K562 (cell line): ENCODE data around the gene OSGEPL1. TPM values are rescaled to one million over a fixed set of nuclear protein-coding genes. Genes with fewer than 3 reads are reported as not detected.

ENCODE experiments used
- CC2D1A ChIP-seq: fragments of 450-650 bp; IDR thresholded peaks from 2 replicates; pipeline ENCODE4 v1.6.1; 2017; ENCODE audit warnings: mild to moderate bottlenecking
- CHD2 ChIP-seq: IDR thresholded peaks from 2 replicates; pipeline ENCODE4 v1.6.1; 2011; ENCODE audit warnings: low read depth, low read length
- CXXC5 ChIP-seq: fragments of 250-450 bp; sonication (Bioruptor Pico); IDR thresholded peaks from 2 replicates; pipeline ENCODE4 v1.8.0; 2022; ENCODE audit warnings: inconsistent platforms, mild to moderate bottlenecking, moderate library complexity
- E2F3 ChIP-seq: fragments of 250-450 bp; sonication (Bioruptor Pico); IDR thresholded peaks from 2 replicates; pipeline ENCODE4 v1.4.0; 2020; ENCODE audit warnings: mild to moderate bottlenecking
- E2F6 ChIP-seq, 2 experiments: IDR thresholded peaks; 2 replicates each; pipeline ENCODE4 v1.6.1; 2011; ENCODE audit warnings: borderline replicate concordance in 1 of 2, control low read depth in 1 of 2, low read depth in 1 of 2, low read length in 1 of 2, mild to moderate bottlenecking in 1 of 2, mixed read lengths in 1 of 2, moderate library complexity in 1 of 2; ENCODE audit not compliant: insufficient read depth in 1 of 2, insufficient read length in 1 of 2, poor library complexity in 1 of 2, severe bottlenecking in 1 of 2; ENCODE audit errors: extremely low read depth in 1 of 2
- GABPB1 ChIP-seq: sonication (generic); formaldehyde crosslinking; IDR thresholded peaks from 2 replicates; pipeline ENCODE4 v1.8.0; 2022; ENCODE audit warnings: mild to moderate bottlenecking, missing genetic modification reagents
- GABPB2 ChIP-seq: fragments of 250-450 bp; sonication (Bioruptor Pico); conservative IDR thresholded peaks from 2 replicates; pipeline ENCODE4 v1.5.1; 2021; ENCODE audit warnings: mild to moderate bottlenecking
- HNRNPL ChIP-seq: fragments of 200-400 bp; formaldehyde crosslinking; IDR thresholded peaks from 2 replicates; pipeline ENCODE4 v1.6.1; 2017; ENCODE audit warnings: low read depth, mild to moderate bottlenecking, low read length
- KDM4B ChIP-seq, 2 experiments: fragments of 450-650 bp in 1 of 2; sonication (generic) in 1 of 2; IDR thresholded peaks; 2 replicates each; pipeline ENCODE4 v1.6.1; 2016 to 2017; ENCODE audit warnings: borderline replicate concordance in 2 of 2, antibody characterized with exemption in 1 of 2, low read depth in 1 of 2, mild to moderate bottlenecking in 1 of 2
- LARP7 ChIP-seq: fragments of 450-650 bp; IDR thresholded peaks from 2 replicates; pipeline ENCODE4 v1.6.1; 2016
- MEIS2 ChIP-seq: fragments of 450-650 bp; IDR thresholded peaks from 2 replicates; pipeline ENCODE4 v1.6.1; 2014; ENCODE audit warnings: mild to moderate bottlenecking; ENCODE audit not compliant: partially characterized antibody
- MTA3 ChIP-seq: fragments of 450-650 bp; formaldehyde crosslinking; IDR thresholded peaks from 2 replicates; pipeline ENCODE4 v1.6.1; 2017; ENCODE audit warnings: mild to moderate bottlenecking, borderline replicate concordance
- PPARD ChIP-seq: fragments of 250-450 bp; sonication (Bioruptor Pico); IDR thresholded peaks from 2 replicates; pipeline ENCODE4 v1.8.0; 2022; ENCODE audit warnings: inconsistent platforms, mild to moderate bottlenecking, moderate library complexity
- PURB ChIP-seq: sonication (generic); formaldehyde crosslinking; IDR thresholded peaks from 2 replicates; pipeline ENCODE4 v1.9.0; 2021; ENCODE audit warnings: low read depth, mild to moderate bottlenecking, missing genetic modification reagents
- RB1 ChIP-seq: fragments of 450-650 bp; IDR thresholded peaks from 2 replicates; pipeline ENCODE4 v1.6.1; 2017; ENCODE audit warnings: low read depth, mild to moderate bottlenecking
- RBM15 ChIP-seq: fragments of 200-400 bp; formaldehyde crosslinking; IDR thresholded peaks from 2 replicates; pipeline ENCODE4 v1.6.1; 2018; ENCODE audit warnings: mild to moderate bottlenecking, low read length, moderate library complexity; ENCODE audit not compliant: insufficient read depth
- RBM39 ChIP-seq: fragments of 200-400 bp; formaldehyde crosslinking; optimal IDR thresholded peaks from 2 replicates; pipeline ENCODE3; 2018; ENCODE audit warnings: low read depth, low read length
- SMARCE1 ChIP-seq: fragments of 450-650 bp; IDR thresholded peaks from 2 replicates; pipeline ENCODE4 v1.7.1; 2016; ENCODE audit warnings: mild to moderate bottlenecking
- TBP ChIP-seq: optimal IDR thresholded peaks from 2 replicates; pipeline ENCODE3; 2011; ENCODE audit warnings: low read depth, low read length, improper control_type of control experiment
- ZEB2 ChIP-seq: fragments of 450-650 bp; IDR thresholded peaks from 2 replicates; pipeline ENCODE4 v1.6.1; 2016
- ZKSCAN8 ChIP-seq: fragments of 200-800 bp; sonication (Bioruptor generic); IDR thresholded peaks from 2 replicates; pipeline ENCODE4 v1.6.1; 2016; ENCODE audit warnings: missing genetic modification characterization, missing compliant biosample characterization
- ZNF212 ChIP-seq: fragments of 450-650 bp; formaldehyde crosslinking; IDR thresholded peaks from 2 replicates; pipeline ENCODE4 v1.4.0; 2020; ENCODE audit warnings: mild to moderate bottlenecking
- ZNF3 ChIP-seq: fragments of 250-450 bp; sonication (Bioruptor Pico); IDR thresholded peaks from 2 replicates; pipeline ENCODE4 v1.5.0; 2021; ENCODE audit warnings: mild to moderate bottlenecking, moderate library complexity
- ZNF384 ChIP-seq: IDR thresholded peaks from 2 replicates; pipeline ENCODE4 v1.6.1; 2012; ENCODE audit warnings: low read depth, low read length, improper control_type of control experiment
- ZNF398 ChIP-seq: fragments of 250-450 bp; sonication (Bioruptor Pico); IDR thresholded peaks from 2 replicates; pipeline ENCODE4 v1.8.0; 2021; ENCODE audit warnings: moderate library complexity, mild to moderate bottlenecking, inconsistent platforms
- ZNF444 ChIP-seq: fragments of 250-450 bp; sonication (Bioruptor Pico); IDR thresholded peaks from 2 replicates; pipeline ENCODE4 v1.4.0; 2020; ENCODE audit warnings: mild to moderate bottlenecking, moderate library complexity
- ZNF57 ChIP-seq: fragments of 450-650 bp; formaldehyde crosslinking; IDR thresholded peaks from 2 replicates; pipeline ENCODE4 v1.4.0; 2020; ENCODE audit warnings: mild to moderate bottlenecking, moderate library complexity
- ZNF584 ChIP-seq: fragments of 200-800 bp; sonication (Bioruptor generic); IDR thresholded peaks from 2 replicates; pipeline ENCODE4 v1.6.1; 2016; ENCODE audit warnings: low read depth, mild to moderate bottlenecking, missing genetic modification characterization, missing compliant biosample characterization
- polyA plus RNA-seq, 8 experiments: library from polyadenylated mRNA; depleted of rRNA in 4 of 8; stranded (reverse) in 5 of 8; unstranded in 3 of 8; fragments of >200 nt; fragmentation: Nextera tagmentation in 2 of 8; fragmentation: Illumina TruSeq in 1 of 8; extraction: Ambion mirVana in 2 of 8; extraction: Trizol in 1 of 8; gene quantifications; 2 replicates each; pipeline versions ENCODE4 v1.2.1 to v1.2.3, GENCODE V29; 2011 to 2014; ENCODE audit warnings: inconsistent platforms in 1 of 8, missing spikeins in 1 of 8
- total RNA-seq, 7 experiments: library from RNA; depleted of rRNA in 6 of 7; stranded (reverse); fragments of >200 nt in 6 of 7; fragmentation: Illumina TruSeq in 2 of 7; extraction: Trizol in 2 of 7; gene quantifications; 2 replicates each; pipeline versions ENCODE4 v1.2.1 to v1.2.3, GENCODE V29; 2011 to 2021; ENCODE audit warnings: low replicate concordance in 1 of 7

OSGEPL1 gene
- total and polyA plus RNA-seq, 9 of the 15 experiments (the other 6 are each of a cell fraction or from before 2014, with no cell fraction given) = 2.5 to 10.8 (median 6.5) TPM

- TF ChIP-seq LARP7 (no peak), HNRNPL (no peak), ZNF444 (CRISPR knock-in tag) (no peak), RBM15 (no peak), CC2D1A (no peak), RBM39 (no peak), E2F3 (CRISPR knock-in tag) (no peak), ZEB2 (peak; percentile 84), PPARD (CRISPR knock-in tag) (no peak), RB1 (no peak), MTA3 (peak; percentile 79; the same call in 1 of the 2 replicates), MEIS2 (peak; percentile 29), GABPB2 (CRISPR knock-in tag) (no peak), TBP (peak; percentile 68), ZNF384 (peak; percentile 78), GABPB1 (CRISPR knock-in tag) (peak; percentile 96), ZNF212 (no peak), CXXC5 (CRISPR knock-in tag) (peak; percentile 64), PURB (CRISPR knock-in tag) (no peak), ZNF57 (CRISPR knock-in tag) (no peak), ZKSCAN8 (CRISPR knock-in tag) (no peak), E2F6 (IDR thresholded peaks at IDR 0.05; ENCODE audit: borderline replicate concordance in 1 of 2, extremely low read depth in 1 of 2, insufficient read depth in 1 of 2, insufficient read length in 1 of 2, low read depth in 1 of 2, low read length in 1 of 2, poor library complexity in 1 of 2, severe bottlenecking in 1 of 2) (peak; percentile 47 to 59), CHD2 (no peak), ZNF584 (CRISPR knock-in tag) (no peak), ZNF398 (no peak), ZNF3 (CRISPR knock-in tag) (no peak), KDM4B (IDR thresholded peaks at IDR 0.05; ENCODE audit: borderline replicate concordance in 2 of 2, low read depth in 1 of 2) (no peak), SMARCE1 (no peak)
These were observed at the start of gene OSGEPL1 (continued) for GRCh38 chr2:189762551-189763298.
